GM12875 (cell line): ENCODE results near the gene TIGD1.

Source experiments
- H3K4me3 ChIP-seq: one replicate; pipeline ENCODE4 v1.5.1; 2011; ENCODE audit warnings: low read depth, low read length, control low read depth
- TF ChIP-seq, protein P1 (sequence below): IDR thresholded peaks from 2 replicates; pipeline ENCODE4 v1.5.1; 2011; ENCODE audit warnings: low read depth, mild to moderate bottlenecking, control low read depth, inconsistent platforms, low read length, moderate library complexity, borderline replicate concordance; ENCODE audit not compliant: insufficient read depth

Gene TIGD1

DNA sequence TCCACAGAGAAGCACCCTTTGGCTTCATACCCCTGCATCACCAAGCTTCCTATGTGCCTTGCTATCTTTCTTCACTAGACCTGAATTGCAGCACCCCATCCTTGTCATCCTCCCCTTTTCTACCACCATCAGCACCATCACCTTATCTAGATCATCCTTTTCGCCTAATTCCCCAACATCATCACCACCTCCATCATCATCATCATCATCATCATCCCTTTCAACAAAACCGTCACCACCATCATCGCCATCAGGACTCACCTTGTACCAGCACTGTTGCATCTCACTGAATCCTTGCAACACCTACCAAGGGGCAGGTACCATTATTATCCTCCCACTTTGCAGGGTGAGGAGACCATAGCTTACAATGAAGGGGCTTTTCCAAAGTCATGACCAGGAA lies 51.9 kb downstream of the TIGD1 start:
- TF ChIP-seq, protein P1, sequence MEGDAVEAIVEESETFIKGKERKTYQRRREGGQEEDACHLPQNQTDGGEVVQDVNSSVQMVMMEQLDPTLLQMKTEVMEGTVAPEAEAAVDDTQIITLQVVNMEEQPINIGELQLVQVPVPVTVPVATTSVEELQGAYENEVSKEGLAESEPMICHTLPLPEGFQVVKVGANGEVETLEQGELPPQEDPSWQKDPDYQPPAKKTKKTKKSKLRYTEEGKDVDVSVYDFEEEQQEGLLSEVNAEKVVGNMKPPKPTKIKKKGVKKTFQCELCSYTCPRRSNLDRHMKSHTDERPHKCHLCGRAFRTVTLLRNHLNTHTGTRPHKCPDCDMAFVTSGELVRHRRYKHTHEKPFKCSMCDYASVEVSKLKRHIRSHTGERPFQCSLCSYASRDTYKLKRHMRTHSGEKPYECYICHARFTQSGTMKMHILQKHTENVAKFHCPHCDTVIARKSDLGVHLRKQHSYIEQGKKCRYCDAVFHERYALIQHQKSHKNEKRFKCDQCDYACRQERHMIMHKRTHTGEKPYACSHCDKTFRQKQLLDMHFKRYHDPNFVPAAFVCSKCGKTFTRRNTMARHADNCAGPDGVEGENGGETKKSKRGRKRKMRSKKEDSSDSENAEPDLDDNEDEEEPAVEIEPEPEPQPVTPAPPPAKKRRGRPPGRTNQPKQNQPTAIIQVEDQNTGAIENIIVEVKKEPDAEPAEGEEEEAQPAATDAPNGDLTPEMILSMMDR: no peak

More for the DNA sequence above, 51.9 kb downstream of the TIGD1 start:
- H3K4me3 ChIP-seq: no peak overlapping the region
